HG03442 (cell line): ENCODE data around the gene CD9.
"Not testable (repeated sequence)": the region's sequence is repeated elsewhere in the genome, so short reads cannot be mapped to it uniquely, and the experiment has no call there.

Experiments used
- ATAC-seq: cut with Tn5 transposase; IDR thresholded peaks from one replicate; pipeline ENCODE4 v1.9.1; 2021; ENCODE audit warnings: mild to moderate bottlenecking, moderate library complexity; ENCODE audit not compliant: unreplicated experiment

The CD9 gene

GRCh38 chr12:6198556-6198955 lies 1.6 kb upstream of the CD9 start:
- no peak for ATAC-seq

GRCh38 chr12:6198985-6199530 lies 1.1 kb upstream of the CD9 start:
- ATAC-seq = no peak

- ATAC-seq = no peak
These were observed 507 bp upstream of the CD9 start for GRCh38 chr12:6199531-6200255.

GRCh38 chr12:6201213-6201608 lies 1.0 kb downstream of the CD9 start:
- ATAC-seq = no peak

- ATAC-seq = no peak
These were observed 1.6 kb downstream of the CD9 start for GRCh38 chr12:6201826-6202225.

GRCh38 chr12:6202304-6202703 lies 2.1 kb downstream of the CD9 start:
- ATAC-seq = no peak

- ATAC-seq = no peak
These were observed 2.6 kb downstream of the CD9 start for GRCh38 chr12:6202846-6203245.

- ATAC-seq = no peak
These were observed 3.4 kb downstream of the CD9 start for GRCh38 chr12:6203601-6204000.

- ATAC-seq = no peak
These were observed 4.4 kb downstream of the CD9 start for GRCh38 chr12:6204533-6205143.

- ATAC-seq = no peak
These were observed 4.9 kb downstream of the CD9 start for GRCh38 chr12:6205144-6205539.

- no peak for ATAC-seq
These were observed 5.6 kb downstream of the CD9 start for GRCh38 chr12:6205761-6206160.

- no peak for ATAC-seq
These were observed 6.1 kb downstream of the CD9 start for GRCh38 chr12:6206327-6206726.

- ATAC-seq = no peak
These were observed 7.2 kb downstream of the CD9 start for GRCh38 chr12:6207259-6207925.

GRCh38 chr12:6208130-6208529 lies 7.9 kb downstream of the CD9 start:
- ATAC-seq = no peak

GRCh38 chr12:6209428-6209827 lies 9.2 kb downstream of the CD9 start:
- not testable (repeated sequence) for ATAC-seq

GRCh38 chr12:6211421-6211869 lies 11.2 kb downstream of the CD9 start:
- ATAC-seq = no peak

- no peak for ATAC-seq
These were observed 11.9 kb downstream of the CD9 start for GRCh38 chr12:6212086-6212485.

- no peak for ATAC-seq
These were observed 13.8 kb downstream of the CD9 start for GRCh38 chr12:6213969-6214368.

GRCh38 chr12:6214633-6215032 lies 14.4 kb downstream of the CD9 start:
- no peak for ATAC-seq

- no peak for ATAC-seq
These were observed 15.1 kb downstream of the CD9 start for GRCh38 chr12:6215120-6215807.

GRCh38 chr12:6215932-6216494 lies 15.8 kb downstream of the CD9 start:
- no peak for ATAC-seq
